ENCODE measurements around the gene PCCA.
"Not testable (repeated sequence)": the region's sequence is repeated elsewhere in the genome, so short reads cannot be mapped to it uniquely, and the experiment has no call there.

PCCA gene

GRCh38 chr13:100163375-100163774 is 74.5 kb downstream of the PCCA start:
- H3K4me3 ChIP-seq (ENCODE audit: control insufficient read depth, low read depth, low read length): no peak overlapping the region
- TF ChIP-seq CTCF (conservative IDR thresholded peaks at IDR 0.05; ENCODE audit: control insufficient read depth, insufficient read depth, low read depth, low read length): no peak
- DNase-seq (ENCODE audit: low read depth): no peak

GRCh38 chr13:100173203-100173602 is 84.3 kb downstream of the PCCA start:
- no peak for DNase-seq (ENCODE audit: low read depth)
- no peak overlapping the region for H3K4me3 ChIP-seq (ENCODE audit: control insufficient read depth, low read depth, low read length)
- no peak for TF ChIP-seq CTCF (conservative IDR thresholded peaks at IDR 0.05; ENCODE audit: control insufficient read depth, insufficient read depth, low read depth, low read length)

GRCh38 chr13:100174455-100174854 is 85.6 kb downstream of the PCCA start:
- not testable (repeated sequence) for DNase-seq (ENCODE audit: low read depth); H3K4me3 ChIP-seq (ENCODE audit: control insufficient read depth, low read depth, low read length)

- DNase-seq (ENCODE audit: low read depth): no peak
- TF ChIP-seq CTCF (conservative IDR thresholded peaks at IDR 0.05; ENCODE audit: control insufficient read depth, insufficient read depth, low read depth, low read length): no peak
- no peak overlapping the region for H3K4me3 ChIP-seq (ENCODE audit: control insufficient read depth, low read depth, low read length)
Observed at GRCh38 chr13:100175078-100175802, 86.3 kb downstream of the PCCA start.

GRCh38 chr13:100175803-100176182 is 86.9 kb downstream of the PCCA start:
- H3K4me3 ChIP-seq (ENCODE audit: control insufficient read depth, low read depth, low read length): no peak overlapping the region
- no peak for DNase-seq (ENCODE audit: low read depth)
- no peak for TF ChIP-seq CTCF (conservative IDR thresholded peaks at IDR 0.05; ENCODE audit: control insufficient read depth, insufficient read depth, low read depth, low read length)

- peak; percentile 70 for DNase-seq (ENCODE audit: low read depth)
- H3K4me3 ChIP-seq (ENCODE audit: control insufficient read depth, low read depth, low read length): no peak overlapping the region
- no peak for TF ChIP-seq CTCF (conservative IDR thresholded peaks at IDR 0.05; ENCODE audit: control insufficient read depth, insufficient read depth, low read depth, low read length)
Observed at GRCh38 chr13:100176801-100177400, 88.0 kb downstream of the PCCA start.

- H3K4me3 ChIP-seq (ENCODE audit: control insufficient read depth, low read depth, low read length): no peak overlapping the region
- TF ChIP-seq CTCF (conservative IDR thresholded peaks at IDR 0.05; ENCODE audit: control insufficient read depth, insufficient read depth, low read depth, low read length): no peak
- DNase-seq (ENCODE audit: low read depth): no peak
Observed at GRCh38 chr13:100178309-100178708, 89.4 kb downstream of the PCCA start.

Data from fibroblast of mammary gland (primary cell).